ENCODE measurements around the gene TERC. TPM values are rescaled to one million over a fixed set of nuclear protein-coding genes. Genes with fewer than 3 reads are reported as not detected.

TERC gene
- total RNA-seq, 1 donor = 230 TPM

GRCh38 chr3:169772305-169772896 is 7.5 kb upstream of the TERC start:
- H3K4me3 ChIP-seq (ENCODE audit: low read depth, low read length) = peak overlapping the region; percentile 91
- peak; percentile 86 for DNase-seq (ENCODE audit: low read depth)
- no peak for TF ChIP-seq CTCF (IDR thresholded peaks at IDR 0.05; ENCODE audit: insufficient read depth, low read length)

GRCh38 chr3:169771497-169772304 is 6.8 kb upstream of the TERC start:
- no peak for TF ChIP-seq CTCF (IDR thresholded peaks at IDR 0.05; ENCODE audit: insufficient read depth, low read length)
- peak; percentile 90 for DNase-seq (ENCODE audit: low read depth)
- peak overlapping the region; percentile 80 for H3K4me3 ChIP-seq (ENCODE audit: low read depth, low read length)

GRCh38 chr3:169769287-169770181 is 4.7 kb upstream of the TERC start, which contains the start of gene ACTRT3:
ACTRT3 (minus strand) TSS chr3:169769561; CDS start chr3:169769520, 41 bp downstream.
- peak; percentile 73 for DNase-seq (ENCODE audit: low read depth)
- H3K4me3 ChIP-seq (ENCODE audit: low read depth, low read length) = peak within 1 kb of the TSS; percentile 76
- TF ChIP-seq CTCF (IDR thresholded peaks at IDR 0.05; ENCODE audit: insufficient read depth, low read length) = no peak

- H3K4me3 ChIP-seq (ENCODE audit: low read depth, low read length) = peak overlapping the region; percentile 84
- peak; percentile 72 for DNase-seq (ENCODE audit: low read depth)
- no peak for TF ChIP-seq CTCF (IDR thresholded peaks at IDR 0.05; ENCODE audit: insufficient read depth, low read length)
These were observed 463 bp downstream of the TERC start for GRCh38 chr3:169764312-169764881.

GRCh38 chr3:169760479-169760878 is 4.4 kb downstream of the TERC start:
- DNase-seq (ENCODE audit: low read depth) = peak; percentile 54

More at GRCh38 chr3:169760479-169760878, 4.4 kb downstream of the TERC start:
- H3K4me3 ChIP-seq (ENCODE audit: low read depth, low read length) = no peak overlapping the region
- TF ChIP-seq CTCF (IDR thresholded peaks at IDR 0.05; ENCODE audit: insufficient read depth, low read length) = no peak
